H1 (cell line): ENCODE measurements around the gene ACOT2. TPM values are rescaled to one million over a fixed set of nuclear protein-coding genes. Genes with fewer than 3 reads are reported as not detected.
A peak's percentile ranks its signal among the peaks of the same experiment; 100 is the strongest.

Source experiments
- CTCF ChIA-PET: fragments of 300-600 bp; sonication (Branson Sonifier 250); formaldehyde crosslinking; loops from one replicate; lab custom pipeline; 2021; ENCODE audit not compliant: partially characterized antibody; lab: Charles Lee
- POLR2A ChIA-PET: fragments of 300-600 bp; sonication (Branson Sonifier 250); formaldehyde crosslinking; loops from one replicate; lab custom pipeline; 2021; ENCODE audit warnings: inconsistent platforms; ENCODE audit not compliant: partially characterized antibody; lab: Charles Lee
- DNase-seq, 2 experiments: peaks; one replicate each; pipeline versions ENCODE4 v3.0.0 to v3.0.0-alpha.2; 2010 to 2022; ENCODE audit warnings: low spot score in 2 of 2, low read depth in 1 of 2, mixed read lengths in 1 of 2
- FAIRE-seq: peaks from 2 replicates; lab custom pipeline; 2011; peaks lifted over from hg19 to GRCh38; lab: Jason Lieb, UNC
- H2AFZ ChIP-seq: 2 replicates; pipeline ENCODE4 v1.8.1; 2012; ENCODE audit warnings: low read length, inconsistent platforms
- H2AK5ac ChIP-seq: 2 replicates; pipeline ENCODE4 v1.6.1; 2013; ENCODE audit warnings: low read depth, low read length
- H2BK120ac ChIP-seq: replicated peaks from 2 replicates; pipeline ENCODE3; 2013; ENCODE audit warnings: low read depth, low read length, inconsistent platforms
- H2BK12ac ChIP-seq: 2 replicates; pipeline ENCODE4 v1.6.1; 2013; ENCODE audit warnings: low read depth, low read length
- H2BK15ac ChIP-seq: 2 replicates; pipeline ENCODE4 v1.6.1; 2013; ENCODE audit warnings: low read length
- H2BK20ac ChIP-seq: 2 replicates; pipeline ENCODE4 v1.6.1; 2013; ENCODE audit warnings: low read length
- H2BK5ac ChIP-seq: 2 replicates; pipeline ENCODE4 v1.6.1; 2013; ENCODE audit warnings: low read depth, low read length
- H3K14ac ChIP-seq: 2 replicates; pipeline ENCODE4 v1.6.1; 2013; ENCODE audit warnings: inconsistent platforms; ENCODE audit not compliant: insufficient read length
- H3K18ac ChIP-seq: 2 replicates; pipeline ENCODE4 v1.6.1; 2013; ENCODE audit warnings: low read length; ENCODE audit errors: extremely low read depth
- H3K23ac ChIP-seq: 2 replicates; pipeline ENCODE4 v1.6.1; 2013; ENCODE audit warnings: inconsistent platforms; ENCODE audit not compliant: insufficient read length
- H3K23me2 ChIP-seq: 2 replicates; pipeline ENCODE4 v1.6.1; 2013; ENCODE audit warnings: low read depth, low read length
- H3K27ac ChIP-seq: 2 replicates; pipeline ENCODE4 v1.6.1; 2011; ENCODE audit warnings: low read depth, low read length, inconsistent platforms
- H3K27me3 ChIP-seq, 4 experiments: replicated peaks in 1 of 4; 1 replicate in 1 of 4; 2 replicates in 3 of 4; pipeline versions ENCODE4 v1.6.1 to v1.8.1; 2011 to 2013; ENCODE audit warnings: low read length in 3 of 4, mild to moderate bottlenecking in 3 of 4, inconsistent platforms in 2 of 4, mixed read lengths in 2 of 4, moderate library complexity in 1 of 4; ENCODE audit not compliant: control insufficient read depth in 3 of 4, insufficient read depth in 3 of 4; ENCODE audit errors: extremely low read depth in 1 of 4
- H3K36me3 ChIP-seq, 4 experiments: 2 replicates each; pipeline versions ENCODE4 v1.6.1 to v1.8.1; 2011 to 2013; ENCODE audit warnings: mild to moderate bottlenecking in 4 of 4, low read length in 3 of 4, moderate library complexity in 2 of 4, control low read depth in 1 of 4, inconsistent platforms in 1 of 4; ENCODE audit not compliant: insufficient read depth in 4 of 4, control insufficient read depth in 2 of 4
- H3K4ac ChIP-seq: replicated peaks from 2 replicates; pipeline ENCODE3; 2013; ENCODE audit warnings: low read length, low read depth, mixed read lengths, inconsistent platforms; ENCODE audit not compliant: insufficient read length
- H3K4me1 ChIP-seq, 4 experiments: replicated peaks in 1 of 4; 1 replicate in 1 of 4; 2 replicates in 3 of 4; pipeline versions ENCODE4 v1.6.1 to v1.8.1; 2011 to 2013; ENCODE audit warnings: low read length in 3 of 4, inconsistent platforms in 2 of 4, mixed read lengths in 1 of 4; ENCODE audit not compliant: insufficient read depth in 4 of 4, control insufficient read depth in 3 of 4
- H3K4me2 ChIP-seq, 2 experiments: 2 replicates each; pipeline versions ENCODE4 v1.6.1 to v1.8.1; 2011 to 2013; ENCODE audit warnings: low read depth in 2 of 2, low read length in 2 of 2, control low read depth in 1 of 2, inconsistent platforms in 1 of 2, mild to moderate bottlenecking in 1 of 2; ENCODE audit not compliant: insufficient read depth in 1 of 2
- H3K4me3 ChIP-seq, 4 experiments: fragments of 200-600, 300-600 bp in 1 of 4; sonication (generic), shearing (Covaris generic), sonication (Bioruptor Twin) in 1 of 4; 2 replicates each; pipeline versions ENCODE4 v1.5.1 to v1.8.1; 2011 to 2016; ENCODE audit warnings: low read length in 4 of 4, low read depth in 3 of 4, control low read depth in 2 of 4, inconsistent platforms in 2 of 4, mild to moderate bottlenecking in 2 of 4, mixed read lengths in 1 of 4, moderate library complexity in 1 of 4; ENCODE audit not compliant: insufficient read depth in 2 of 4; ENCODE audit errors: extremely low read depth in 1 of 4
- H3K56ac ChIP-seq: replicated peaks from 2 replicates; pipeline ENCODE3; 2013; ENCODE audit warnings: low read depth, mild to moderate bottlenecking, mixed read lengths, low read length, inconsistent platforms; ENCODE audit not compliant: insufficient read length
- H3K79me1 ChIP-seq: 2 replicates; pipeline ENCODE4 v1.6.1; 2013; ENCODE audit warnings: low read depth, low read length, control low read depth
- H3K79me2 ChIP-seq, 2 experiments: 2 replicates each; pipeline versions ENCODE4 v1.6.1 to v1.8.1; 2012 to 2013; ENCODE audit warnings: low read length in 2 of 2, mild to moderate bottlenecking in 2 of 2, inconsistent platforms in 1 of 2; ENCODE audit not compliant: insufficient read depth in 2 of 2, control insufficient read depth in 1 of 2
- H3K9ac ChIP-seq, 4 experiments: replicated peaks in 1 of 4; 1 replicate in 1 of 4; 2 replicates in 3 of 4; pipeline versions ENCODE4 v1.6.1 to v1.8.1; 2011 to 2013; ENCODE audit warnings: low read depth in 3 of 4, low read length in 3 of 4, control low read depth in 2 of 4, mild to moderate bottlenecking in 2 of 4, moderate library complexity in 2 of 4, inconsistent platforms in 1 of 4; ENCODE audit errors: extremely low read depth in 1 of 4
- H3K9me3 ChIP-seq, 2 experiments: 2 replicates each; pipeline versions ENCODE4 v1.6.1 to v1.8.1; 2012 to 2013; ENCODE audit warnings: mild to moderate bottlenecking in 2 of 2, moderate library complexity in 2 of 2, control low read depth in 1 of 2, inconsistent platforms in 1 of 2, low read depth in 1 of 2, low read length in 1 of 2, mixed read lengths in 1 of 2; ENCODE audit not compliant: insufficient read depth in 2 of 2
- H4K20me1 ChIP-seq, 2 experiments: replicated peaks in 1 of 2; 2 replicates each; pipeline versions ENCODE3 to v1.8.1; 2011 to 2013; ENCODE audit warnings: inconsistent platforms in 2 of 2, low read length in 2 of 2, mild to moderate bottlenecking in 1 of 2; ENCODE audit not compliant: insufficient read depth in 2 of 2, control insufficient read depth in 1 of 2
- H4K5ac ChIP-seq: 2 replicates; pipeline ENCODE4 v1.6.1; 2013; ENCODE audit warnings: low read length, low read depth, mixed read lengths, inconsistent platforms; ENCODE audit not compliant: insufficient read length
- H4K8ac ChIP-seq: 2 replicates; pipeline ENCODE4 v1.8.0; 2013; ENCODE audit warnings: mild to moderate bottlenecking, moderate library complexity, low read length, inconsistent platforms; ENCODE audit not compliant: insufficient read depth; ENCODE audit errors: extremely low read depth
- H4K91ac ChIP-seq: replicated peaks from 2 replicates; pipeline ENCODE3; 2013; ENCODE audit warnings: low read length, mixed read lengths, inconsistent platforms; ENCODE audit not compliant: insufficient read length
- CBX5 ChIP-seq: fragments of 300-800, 300-1000 bp; sonication (generic); IDR thresholded peaks from 2 replicates; pipeline ENCODE4 v1.7.1; 2016; ENCODE audit warnings: antibody characterized with exemption, low read length, low read depth
- CHD1 ChIP-seq: IDR thresholded peaks from 2 replicates; pipeline ENCODE4 v1.6.1; 2012; ENCODE audit warnings: low read depth, low read length, improper control_type of control experiment
- CHD2 ChIP-seq: IDR thresholded peaks from 2 replicates; pipeline ENCODE4 v1.6.1; 2012; ENCODE audit warnings: low read length, improper control_type of control experiment
- EZH2 ChIP-seq: fragments of 200-600 bp; sonication (generic); IDR thresholded peaks from 2 replicates; pipeline ENCODE4 v1.7.1; 2012; ENCODE audit warnings: low read depth, mild to moderate bottlenecking, moderate library complexity, low read length, inconsistent platforms; ENCODE audit not compliant: severe bottlenecking
- FOSL1 ChIP-seq: IDR thresholded peaks from 2 replicates; pipeline ENCODE4 v1.6.1; 2011; ENCODE audit warnings: mild to moderate bottlenecking, low read depth, low read length, moderate library complexity; ENCODE audit not compliant: insufficient read depth
- GABPA ChIP-seq: IDR thresholded peaks from 2 replicates; pipeline ENCODE4 v1.6.1; 2011; ENCODE audit warnings: mild to moderate bottlenecking, low read length, moderate library complexity, borderline replicate concordance; ENCODE audit not compliant: insufficient read depth
- KDM5A ChIP-seq: fragments of 200-600 bp; IDR thresholded peaks from 2 replicates; pipeline ENCODE4 v1.7.1; 2012; ENCODE audit warnings: mild to moderate bottlenecking, low read length, inconsistent platforms, mixed read lengths
- POLR2A ChIP-seq, 2 experiments: IDR thresholded peaks; 1 replicate in 1 of 2; 2 replicates in 1 of 2; pipeline ENCODE4 v1.6.1; 2011; ENCODE audit warnings: low read depth in 2 of 2, low read length in 2 of 2, mild to moderate bottlenecking in 2 of 2; ENCODE audit errors: control extremely low read depth in 1 of 2
- SIRT6 ChIP-seq: IDR thresholded peaks from one replicate; pipeline ENCODE4 v1.7.1; 2012; ENCODE audit warnings: low read length, inconsistent platforms
- SIX5 ChIP-seq: IDR thresholded peaks from 2 replicates; pipeline ENCODE4 v1.6.1; 2011; ENCODE audit warnings: mild to moderate bottlenecking, low read depth, low read length
- SP4 ChIP-seq: IDR thresholded peaks from 2 replicates; pipeline ENCODE4 v1.6.1; 2012; ENCODE audit warnings: low read length, inconsistent platforms
- SRF ChIP-seq: IDR thresholded peaks from 2 replicates; pipeline ENCODE4 v1.6.1; 2011; ENCODE audit warnings: mild to moderate bottlenecking, low read depth, low read length, moderate library complexity
- TAF1 ChIP-seq: IDR thresholded peaks from 2 replicates; pipeline ENCODE4 v1.6.1; 2011; ENCODE audit warnings: mild to moderate bottlenecking, low read depth, low read length
- TAF7 ChIP-seq: optimal IDR thresholded peaks from 2 replicates; pipeline ENCODE3; 2011; ENCODE audit warnings: low read depth, mild to moderate bottlenecking, inconsistent platforms, low read length, moderate library complexity, borderline replicate concordance
- WGBS, 2 experiments: shearing (Covaris generic) in 1 of 2; methylation state at CpG; one replicate each; pipeline versions ENCODE4 v1.1.6 to v1.1.7; 2013 to 2015; ENCODE audit warnings: low lambda C conversion rate in 2 of 2, mixed read lengths in 2 of 2, inconsistent platforms in 1 of 2, low coverage in 1 of 2, missing lambda C conversion rate in 1 of 2; ENCODE audit not compliant: insufficient replicate concordance in 2 of 2, insufficient coverage in 1 of 2, insufficient read length in 1 of 2; ENCODE audit errors: extremely low coverage in 1 of 2, missing lambda C conversion rate in 1 of 2; 5-methylcytosine and 5-hydroxymethylcytosine counted together
- polyA plus RNA-seq, 7 experiments: library from polyadenylated mRNA; depleted of rRNA in 3 of 7; stranded (reverse) in 5 of 7; unstranded in 2 of 7; fragments of >200 nt in 5 of 7; fragments of 200-250 nt in 2 of 7; gene quantifications; 1 replicate in 5 of 7; 2 replicates in 1 of 7; 4 replicates in 1 of 7; pipeline versions ENCODE4 v1.2.1 to v1.2.3, GENCODE V29; 2011 to 2013; ENCODE audit warnings: missing spikeins in 2 of 7, mixed read lengths in 2 of 7
- total RNA-seq: library from RNA; stranded (reverse); fragmentation: NEBNext Ultra II Directional; extraction: Animal tissue kit (Norgen Biotek cat#: 25700); gene quantifications from 2 replicates; pipeline ENCODE4 v1.2.1, GENCODE V29; 2021

Gene ACOT2
- total and polyA plus RNA-seq, 2 of the 8 experiments (the other 6 are each of a cell fraction or from before 2014, with no cell fraction given) = 5.8 to 5.9 TPM

DNA sequence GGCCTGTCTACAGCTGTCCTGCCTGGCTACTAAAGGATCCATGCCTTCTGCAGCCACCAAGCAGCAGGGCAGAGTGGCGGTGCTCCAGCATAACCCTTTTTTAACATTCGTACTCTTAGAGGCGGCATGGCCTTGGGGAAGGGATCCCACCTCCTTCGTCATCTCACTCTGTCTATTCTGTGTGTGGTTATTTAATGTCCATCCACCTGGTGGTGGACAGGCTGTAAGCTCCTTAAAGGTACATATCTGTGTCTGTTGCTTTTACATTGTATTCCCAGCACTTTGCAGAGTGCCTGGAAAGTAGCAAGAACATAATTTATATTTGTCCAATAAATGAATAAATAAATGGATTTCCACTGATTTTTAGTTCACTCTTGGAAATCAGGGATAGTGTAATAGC lies 47.8 kb upstream of the ACOT2 start:
- Histone ChIP-seq H2BK5ac (no peak overlapping the region), H2AK5ac (no peak overlapping the region), H3K4me1 (no peaks in the 10 kb centered on the region), H3K4ac (no peak overlapping the region), H2BK12ac (no peak overlapping the region), H3K23me2 (no peaks in the 10 kb centered on the region; the same call in 1 of the 2 replicates), H4K91ac (no peak overlapping the region), H3K14ac (no peak overlapping the region), H3K27ac (no peak overlapping the region), H3K18ac (no peak overlapping the region), H3K23ac (no peak overlapping the region), H3K9ac (no peak overlapping the region), H3K4me3 (no peak overlapping the region), H2BK120ac (no peak overlapping the region), H3K56ac (no peak overlapping the region), H4K20me1 (no peaks in the 10 kb centered on the region), H4K5ac (no peak overlapping the region), H3K79me1 (no peaks in the 10 kb centered on the region), H2AFZ (no peak overlapping the region), H2BK15ac (0 out of 2 replicates have a peak overlapping the region, but pooled peaks have one; percentile 6), H3K27me3 (no peaks in the 10 kb centered on the region), H3K79me2 (no peaks in the 10 kb centered on the region), H3K9me3 (no peaks in the 10 kb centered on the region)
- ChIA-PET POLR2A (interaction anchor here (1.4 kb wide), 1 partner anchor 12 kb away, joined by 8 read pairs; no protein-coding TSS in a partner anchor), CTCF (interaction anchor here (0.6 to 15.3 kb wide), 7 partner anchors 11 to 291 kb away, joined by 3 to 150 read pairs (median 5); no protein-coding TSS in a partner anchor)
- WGBS, 2 experiments = 84% methylated on average over 4 of the region's 4 CpGs; no CpG with 5 or more reads in 1 of the 2 experiments
- no peak for FAIRE-seq
- DNase-seq = no peak
- TF ChIP-seq GABPA (no peak), CHD2 (no peak), SIX5 (no peak), SRF (no peak), KDM5A (no peak), CBX5 (no peak), CHD1 (no peak), TAF7 (no peak), SIRT6 (no peak), TAF1 (no peak), FOSL1 (no peak), POLR2A (IDR thresholded peaks at IDR 0.05; ENCODE audit: control extremely low read depth in 1 of 2, low read depth in 2 of 2, low read length in 2 of 2) (no peak), EZH2 (no peak), SP4 (no peak)
- TF ChIP-seq, all 59 proteins: peak for 0
- H4K8ac ChIP-seq = no peak overlapping the region; the same call in 1 of the 2 replicates
- H3K4me2 ChIP-seq = no peak overlapping the region
- no peaks in the 10 kb centered on the region for H3K36me3 ChIP-seq
- no peak overlapping the region for H2BK20ac ChIP-seq
